NCI-H774 (cell line): ENCODE results near the gene HAGHL.
"Not testable (repeated sequence)": the region's sequence is repeated elsewhere in the genome, so short reads cannot be mapped to it uniquely, and the experiment has no call there.

Source experiments
- DNase-seq: peaks from one replicate; lab custom pipeline; 2025; lab: John Stamatoyannopoulos, UW

The HAGHL gene

DNA sequence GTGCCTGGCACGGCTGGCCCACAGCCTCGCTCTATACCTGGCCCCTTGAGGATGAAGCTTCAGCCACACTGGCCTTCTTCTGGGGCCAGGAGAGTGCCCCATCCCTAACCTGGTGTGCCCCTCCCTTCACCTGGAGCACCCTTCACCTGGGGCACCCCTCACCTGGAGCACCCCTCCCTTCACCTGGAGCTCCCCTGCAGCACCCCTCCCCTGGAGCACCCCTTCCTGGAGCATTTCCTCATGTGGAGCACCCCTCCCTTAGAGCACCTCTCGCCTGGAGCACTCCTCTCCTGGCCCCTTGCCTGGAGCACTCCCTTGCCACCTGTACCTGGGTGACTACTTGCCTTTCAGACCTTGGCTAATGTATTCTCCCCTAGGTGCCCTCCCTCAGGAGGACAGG, 18.9 kb upstream of the HAGHL start:
- DNase-seq, result no peak

- no peak for DNase-seq
Observed at GRCh38 chr16:708959-709358, 17.9 kb upstream of the HAGHL start.

DNA sequence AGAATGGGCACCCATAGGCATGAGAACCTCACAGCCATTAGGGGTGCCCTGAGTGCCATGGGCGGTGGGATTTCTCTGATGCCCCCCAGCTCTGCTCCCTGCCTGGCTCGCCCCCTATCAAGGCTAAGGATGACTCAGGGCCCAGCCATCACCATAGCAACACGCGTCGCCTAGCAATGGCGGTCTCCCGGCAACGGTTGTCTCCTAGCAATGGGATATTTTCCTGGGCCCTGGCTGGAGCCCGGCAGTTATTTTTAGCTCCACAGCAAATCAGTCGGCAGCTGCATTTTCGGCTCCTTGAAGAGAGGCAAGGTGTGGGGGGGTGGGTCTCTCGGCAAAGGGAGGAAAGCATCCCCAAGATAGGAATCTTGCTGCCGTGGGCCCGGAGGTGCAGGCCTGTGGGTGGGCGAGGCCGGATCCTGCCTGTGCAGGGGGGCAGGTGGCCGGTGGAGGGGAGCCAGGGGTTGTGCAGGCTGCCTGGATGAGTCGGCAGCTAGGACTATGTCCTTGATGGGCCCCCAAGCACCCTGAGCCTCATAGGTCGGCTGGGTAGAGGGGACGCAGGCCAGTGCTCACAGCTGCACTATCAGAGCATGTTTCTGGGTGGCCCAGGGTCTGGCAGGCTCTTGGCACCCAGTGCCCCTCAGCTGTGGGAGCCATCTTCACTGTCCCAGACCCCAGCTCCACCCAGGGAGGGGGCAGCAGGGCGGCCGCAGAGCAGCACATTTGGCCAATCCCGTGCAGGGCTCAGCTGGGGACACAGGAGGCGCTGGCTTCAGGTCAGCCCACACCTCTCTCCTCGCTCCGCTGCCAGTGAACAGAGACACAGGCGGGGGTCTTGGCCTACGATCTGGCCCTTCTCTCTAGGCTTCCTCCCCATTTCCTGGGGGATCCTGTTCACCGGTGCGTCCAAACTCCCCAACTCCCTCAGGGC, 17.1 kb upstream of the HAGHL start:
- DNase-seq, result peak; percentile 23

DNA sequence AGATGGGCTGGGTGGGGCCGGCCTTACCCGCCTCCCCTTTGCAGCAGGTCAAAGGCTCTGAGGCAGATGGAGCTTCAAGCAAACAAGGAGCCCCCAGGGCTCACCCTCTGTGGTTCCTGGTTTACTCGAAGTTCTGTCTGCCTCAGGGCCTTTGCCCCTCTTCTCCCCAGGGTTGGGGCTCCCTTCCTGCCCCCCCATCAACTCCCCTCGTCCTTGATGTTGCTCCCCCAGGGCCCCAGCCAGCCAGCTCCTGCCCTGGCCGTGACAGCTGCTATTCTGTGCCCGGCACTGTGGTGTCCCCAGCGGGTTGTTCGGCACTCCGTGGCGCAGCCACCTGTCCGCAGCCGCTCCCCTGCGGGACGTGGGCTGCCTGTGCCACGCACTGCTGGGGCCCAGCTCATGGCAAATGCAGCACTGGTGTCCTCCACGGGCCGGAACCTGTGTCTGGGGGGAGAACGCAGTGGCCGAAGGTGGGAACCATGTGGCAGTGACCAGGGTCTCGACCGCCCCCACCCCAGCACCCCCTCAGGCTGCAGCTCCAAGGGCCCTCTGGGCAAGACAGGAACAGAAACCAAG, 16.3 kb upstream of the HAGHL start:
- no peak for DNase-seq

GRCh38 chr16:711084-711483, 15.8 kb upstream of the HAGHL start:
- no peak for DNase-seq

GRCh38 chr16:711548-712320, 15.2 kb upstream of the HAGHL start:
- DNase-seq, result no peak

DNA sequence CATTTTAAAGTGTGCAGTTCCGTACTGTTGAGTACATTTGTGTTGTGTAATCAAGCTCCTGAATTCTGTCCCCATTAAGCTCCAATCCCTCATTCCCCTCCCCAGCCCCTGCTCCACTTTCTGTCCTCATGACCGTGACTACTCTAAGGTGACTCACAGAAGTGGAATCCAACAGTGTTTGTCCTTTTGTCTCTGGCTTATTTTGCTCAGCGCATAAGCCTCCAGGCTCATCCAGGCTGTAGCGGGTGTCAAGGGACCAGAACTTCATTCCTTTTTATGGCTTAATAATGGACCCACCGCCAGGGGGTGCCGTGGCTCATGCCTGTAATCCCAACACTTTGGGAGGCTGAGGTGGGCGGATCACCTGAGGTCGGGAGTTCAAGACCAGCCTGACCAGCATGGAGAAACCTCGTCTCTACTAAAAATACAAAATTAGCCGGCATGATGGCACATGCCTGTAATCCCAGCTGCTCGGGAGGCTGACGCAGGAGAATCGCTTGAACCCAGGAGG, 14.1 kb upstream of the HAGHL start:
- DNase-seq, result not testable (repeated sequence)

- no peak for DNase-seq
Observed at GRCh38 chr16:714079-714478, 12.8 kb upstream of the HAGHL start.

DNA sequence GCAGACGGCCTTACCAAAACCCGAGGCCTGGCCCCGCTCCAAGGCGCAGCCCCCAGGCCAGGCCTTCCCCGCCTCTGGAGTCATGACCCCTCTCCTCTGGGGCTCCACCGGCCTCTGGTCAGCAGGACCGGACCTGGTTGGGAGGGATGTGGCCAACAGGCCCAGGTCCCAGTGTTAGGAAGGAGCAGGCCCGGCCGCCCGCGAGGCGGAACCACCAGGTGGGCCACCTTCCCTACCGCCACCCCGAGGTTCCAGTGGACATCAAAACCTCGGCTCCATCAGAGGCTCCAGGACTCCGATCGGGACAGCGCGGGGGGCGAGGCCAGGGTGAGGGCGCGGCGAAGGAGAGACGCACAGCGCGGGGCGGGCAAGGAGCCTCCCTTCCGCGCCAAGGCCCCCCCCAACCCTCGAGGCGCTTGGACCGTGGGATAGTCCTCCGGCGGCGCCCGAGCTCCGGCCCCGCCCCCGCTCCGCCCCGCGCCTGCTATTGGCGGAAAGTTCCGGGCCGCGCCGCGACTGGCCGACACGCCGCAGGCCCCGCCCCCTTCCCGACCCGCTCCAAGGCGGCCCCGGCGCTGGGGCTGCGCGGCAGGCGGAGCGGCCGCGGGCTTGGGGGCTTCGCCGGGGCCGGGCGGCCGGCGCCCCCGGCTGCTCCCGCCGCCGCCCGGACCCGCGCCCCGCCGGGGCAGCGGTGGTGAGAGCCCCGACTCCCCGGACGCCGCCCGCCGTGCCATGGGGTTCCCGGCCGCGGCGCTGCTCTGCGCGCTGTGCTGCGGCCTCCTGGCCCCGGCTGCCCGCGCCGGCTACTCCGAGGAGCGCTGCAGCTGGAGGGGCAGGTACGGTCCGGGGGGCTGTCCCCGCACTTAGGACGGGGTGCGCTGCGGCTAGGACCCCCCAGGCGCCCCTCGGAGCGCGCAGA, 12.1 kb upstream of the HAGHL start, which contains the start of gene METRN:
Gene METRN (plus strand): TSS at position 561 of the 919 bp plus-strand sequence. CDS start 172 bp downstream, at position 733.
- peak; percentile 45 for DNase-seq

- no peak for DNase-seq
Observed at GRCh38 chr16:715477-716199, 11.3 kb upstream of the HAGHL start.

GRCh38 chr16:716200-716568, 10.7 kb upstream of the HAGHL start:
- no peak for DNase-seq

DNA sequence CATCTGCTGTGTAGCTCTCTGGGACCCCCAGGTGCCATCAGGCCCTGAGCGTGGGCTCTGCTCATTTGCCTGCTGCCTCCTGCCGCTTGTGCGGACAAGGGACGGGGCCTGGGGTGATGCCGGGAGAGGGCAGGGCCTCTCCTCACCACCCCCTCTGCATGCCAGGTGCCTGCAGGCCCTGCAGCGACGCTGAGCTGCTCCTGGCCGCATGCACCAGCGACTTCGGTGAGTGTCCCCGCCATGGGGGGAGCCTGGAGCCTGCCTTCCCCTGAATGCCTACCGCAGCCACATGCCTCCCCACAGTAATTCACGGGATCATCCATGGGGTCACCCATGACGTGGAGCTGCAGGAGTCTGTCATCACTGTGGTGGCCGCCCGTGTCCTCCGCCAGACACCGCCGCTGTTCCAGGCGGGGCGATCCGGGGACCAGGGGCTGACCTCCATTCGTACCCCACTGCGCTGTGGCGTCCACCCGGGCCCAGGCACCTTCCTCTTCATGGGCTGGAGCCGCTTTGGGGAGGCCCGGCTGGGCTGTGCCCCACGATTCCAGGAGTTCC, 10.1 kb upstream of the HAGHL start:
- DNase-seq, result no peak

DNA sequence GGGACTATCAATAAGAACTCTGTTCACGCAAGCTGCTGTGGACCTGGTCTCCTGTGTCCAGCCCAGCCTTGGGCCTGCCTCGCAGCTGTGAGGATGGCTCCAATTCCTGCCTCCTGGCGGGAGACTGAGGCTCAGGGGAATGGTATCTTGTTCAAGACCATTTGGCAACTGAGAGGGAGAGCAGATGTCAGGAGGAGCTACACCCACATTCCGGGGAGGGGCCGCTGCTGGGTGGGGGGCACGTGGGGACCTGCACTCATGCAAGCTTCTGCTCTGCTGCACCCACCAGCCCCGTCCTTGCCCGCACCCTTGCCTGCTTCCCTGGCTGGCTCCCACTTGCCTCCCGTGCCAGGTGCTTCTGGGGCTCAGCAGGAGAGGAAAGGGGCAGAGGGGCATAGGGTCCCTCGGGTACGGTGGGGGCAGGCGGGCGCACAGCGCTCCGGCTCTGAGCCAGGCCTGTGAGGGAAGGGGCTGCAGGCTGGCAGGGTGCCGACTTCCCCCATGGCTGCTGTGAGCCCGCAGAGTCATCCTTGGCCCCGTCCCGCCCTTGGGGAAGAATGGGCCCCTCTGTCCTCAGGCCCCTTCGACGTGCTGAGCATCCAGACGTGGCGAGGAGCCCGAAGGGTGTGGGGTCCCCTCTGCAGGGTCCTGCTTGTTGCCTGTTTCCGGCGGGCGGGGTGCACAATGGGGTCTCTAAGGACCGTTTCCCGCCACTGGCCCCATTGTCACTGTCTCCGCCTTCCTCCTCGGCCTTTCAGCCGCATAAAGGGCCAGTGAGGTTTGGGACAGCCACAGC, 9.3 kb upstream of the HAGHL start:
- no peak for DNase-seq

DNA sequence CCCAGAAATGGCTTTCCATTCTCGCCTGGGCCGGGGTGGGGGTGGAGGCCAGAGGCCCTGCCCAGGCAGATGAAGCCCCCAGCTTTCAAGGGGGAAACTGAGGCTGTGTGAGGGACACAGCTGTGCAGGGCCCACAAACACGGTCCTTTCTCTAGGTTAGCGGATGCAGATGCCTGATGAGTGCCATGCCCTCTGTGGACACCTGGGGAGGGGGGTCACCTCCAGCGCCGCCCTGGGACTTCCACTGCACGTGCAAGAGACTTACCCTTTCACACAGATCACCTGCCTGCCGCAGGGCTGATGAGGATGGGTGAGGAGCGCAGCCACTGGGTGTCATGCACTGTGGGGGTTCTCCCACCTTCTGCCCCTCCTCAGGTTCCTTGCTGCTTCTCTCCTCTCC, 8.5 kb upstream of the HAGHL start:
- DNase-seq, result no peak

- no peak for DNase-seq
Observed at GRCh38 chr16:718922-719321, 8.0 kb upstream of the HAGHL start.

DNA sequence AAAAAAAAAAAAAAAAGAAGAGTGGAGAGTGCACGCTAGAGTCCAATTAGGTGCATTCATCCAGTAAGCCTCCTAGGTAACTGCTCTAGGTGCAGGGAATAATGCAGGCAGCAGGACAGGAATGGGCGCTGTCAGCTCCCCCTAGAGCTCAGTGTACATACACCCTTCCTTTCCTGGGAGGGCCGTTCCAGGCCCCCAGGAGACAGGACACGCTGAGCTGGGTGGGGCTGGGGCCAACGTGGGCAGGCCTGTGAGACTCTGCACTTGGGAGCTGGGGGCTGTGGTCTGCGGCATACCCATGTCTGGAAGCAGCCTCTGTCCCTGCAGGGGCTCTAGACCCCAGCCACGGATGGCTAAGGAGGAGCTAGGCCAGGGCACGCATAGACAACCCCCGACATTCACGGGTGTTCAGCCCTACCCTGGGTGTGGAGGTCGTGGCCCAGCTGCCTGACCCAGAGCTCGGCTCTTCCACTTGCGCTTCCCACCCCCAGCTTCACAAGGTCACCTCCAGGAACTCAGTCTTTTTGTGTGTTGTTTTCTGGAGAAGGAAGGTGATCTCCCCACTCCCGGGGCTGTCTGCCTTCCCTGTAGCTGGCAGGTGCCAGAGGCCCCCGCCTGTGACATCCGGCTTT, 7.0 kb upstream of the HAGHL start:
- DNase-seq, result no peak

DNA sequence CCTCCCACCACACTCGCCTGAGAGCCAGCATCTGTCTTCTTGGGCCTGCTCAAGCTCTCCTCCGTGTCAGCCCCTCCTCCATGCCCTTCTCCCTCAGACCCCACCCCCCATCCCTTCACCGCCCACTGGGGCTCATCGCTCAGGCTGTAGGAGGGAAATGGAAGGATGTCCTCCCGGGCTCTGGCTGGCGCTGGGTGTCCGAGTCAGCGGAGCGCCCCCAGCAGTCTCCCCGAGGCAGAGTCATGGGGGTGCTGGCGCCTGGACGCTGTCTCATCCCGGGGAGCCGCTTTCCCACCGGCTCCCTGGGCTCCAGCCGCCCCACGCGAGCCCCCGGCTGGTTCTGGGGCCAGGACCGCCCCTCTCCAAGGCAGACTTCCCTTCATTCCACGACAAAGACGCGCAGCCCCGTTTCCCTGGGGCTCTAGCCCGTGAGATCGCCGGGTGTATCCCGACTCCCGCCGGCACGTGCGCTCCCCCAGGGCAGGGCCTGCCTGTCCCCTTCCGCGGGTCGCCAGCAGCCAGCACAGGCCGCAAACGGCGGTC, 6.4 kb upstream of the HAGHL start:
- no peak for DNase-seq

DNA sequence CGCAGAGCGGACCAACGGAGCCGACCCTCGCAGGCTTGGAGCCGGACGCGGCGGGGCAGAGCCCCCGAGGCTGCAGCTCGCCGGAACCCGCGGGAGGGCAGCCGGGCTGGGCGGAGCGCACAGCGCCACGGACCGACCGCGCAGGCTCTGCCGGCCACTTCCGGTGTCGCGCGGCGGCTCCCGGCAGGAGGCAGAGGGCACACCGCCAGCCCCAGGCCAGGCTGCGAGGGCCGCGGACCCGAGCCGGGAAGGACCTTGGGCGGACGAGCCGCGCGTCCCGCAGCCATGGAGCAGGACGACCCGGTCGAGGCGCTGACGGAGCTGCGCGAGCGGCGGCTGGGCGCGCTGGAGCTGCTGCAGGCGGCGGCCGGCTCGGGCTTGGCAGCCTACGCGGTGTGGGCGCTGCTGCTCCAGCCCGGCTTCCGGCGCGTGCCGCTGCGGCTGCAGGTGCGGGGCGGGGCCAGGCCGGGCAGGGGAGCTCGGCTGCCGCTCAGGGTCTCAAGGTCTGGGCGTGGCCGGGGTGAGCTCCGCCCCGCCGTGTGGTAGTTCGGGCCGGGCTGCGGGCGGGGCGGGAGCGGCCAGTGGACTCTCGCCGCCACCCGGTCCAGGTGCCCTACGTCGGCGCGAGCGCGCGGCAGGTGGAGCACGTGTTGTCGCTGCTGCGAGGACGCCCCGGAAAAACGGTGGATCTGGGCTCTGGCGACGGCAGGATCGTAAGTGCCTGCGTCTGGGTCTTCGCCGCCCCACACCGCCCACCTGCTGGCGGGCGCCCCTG, 5.7 kb upstream of the HAGHL start, which contains the start of gene ANTKMT:
Gene ANTKMT (plus strand): TSS at position 157 of the 775 bp plus-strand sequence. CDS start 129 bp downstream, at position 286.
- peak; percentile 70 for DNase-seq
